Measurements from ENCODE around the gene LRRIQ1.

LRRIQ1 gene

GRCh38 chr12:85281636-85282312 is 245.6 kb downstream of the LRRIQ1 start:
- no peak for DNase-seq

GRCh38 chr12:85283560-85283959 is 247.4 kb downstream of the LRRIQ1 start:
- DNase-seq, result no peak
